22Rv1 (cell line): ENCODE measurements around the gene P4HA3.

Source experiments
- CTCF ChIP-seq: fragments of 450-650 bp; IDR thresholded peaks from 2 replicates; pipeline ENCODE4 v1.5.1; 2017; ENCODE audit warnings: mild to moderate bottlenecking
- ZFX ChIP-seq: fragments of 450-650 bp; IDR thresholded peaks from 2 replicates; pipeline ENCODE4 v1.6.1; 2017; ENCODE audit warnings: antibody characterized with exemption, borderline replicate concordance

- TF ChIP-seq CTCF (no peak), ZFX (no peak)
These were observed 28.2 kb upstream of the P4HA3 start for GRCh38 chr11:74339619-74340018.
